ENCODE results near the gene NSD2. TPM values are rescaled to one million over a fixed set of nuclear protein-coding genes. Genes with fewer than 3 reads are reported as not detected.

NSD2 gene
- total RNA-seq, 1 experiment from 2014 or later: 122 TPM

GRCh38 chr4:1868293-1868692 is 2.9 kb upstream of the NSD2 start:
- BruUV-seq (replicated peaks): no TSS peak
- Mint-ChIP-seq H3K9me3 (ENCODE audit: unreplicated experiment) (no peaks in the 10 kb centered on the region), H3K27ac (ENCODE audit: unreplicated experiment) (peak overlapping the region; percentile 76), H3K27me3 (ENCODE audit: insufficient read depth, unreplicated experiment) (no peaks in the 10 kb centered on the region), H3K36me3 (ENCODE audit: insufficient read depth, unreplicated experiment) (peaks cover 13% of the 10 kb centered on the region), H3K4me1 (ENCODE audit: low read depth, unreplicated experiment) (peaks cover 24% of the 10 kb centered on the region), H3K4me3 (ENCODE audit: unreplicated experiment) (peak overlapping the region; percentile 54)
- Histone ChIP-seq H3K9me3 (no peaks in the 10 kb centered on the region), H3K4me1 (peaks cover 58% of the 10 kb centered on the region), H3K4me3 (ENCODE audit: low read depth, low read length) (no peak overlapping the region), H3K36me3 (ENCODE audit: control insufficient read depth, insufficient read depth, low read length) (no peaks in the 10 kb centered on the region), H3K27me3 (replicated peaks; ENCODE audit: control insufficient read depth, insufficient read depth, low read length) (no peaks in the 10 kb centered on the region)
- TF ChIP-seq CTCF (IDR thresholded peaks at IDR 0.05; ENCODE audit: insufficient read depth in 1 of 2, low read depth in 1 of 2, low read length in 1 of 2, severe bottlenecking in 1 of 2, unreplicated experiment in 1 of 2): no peak
- CTCF ChIA-PET: interaction anchor here (0.6 to 1.2 kb wide), 5 partner anchors 8 to 518 kb away, joined by 3 to 10 read pairs (median 4); no protein-coding TSS in a partner anchor
- peak; percentile 60 to 71 for DNase-seq
- POLR2A ChIA-PET: interaction anchor here (0.6 to 0.9 kb wide), 4 partner anchors 13 to 1265 kb away, joined by 3 to 11 read pairs (median 7); partner anchors contain the start of gene TMEM175
- intact Hi-C loops (cut with micrococcal nuclease; ENCODE audit: unreplicated experiment): loop anchor here (1.0 kb wide), 1 partner anchor 12 kb away; the partner anchor contains the start of gene LETM1

GRCh38 chr4:1868912-1869311 is 2.3 kb upstream of the NSD2 start:
- Mint-ChIP-seq H3K36me3 (ENCODE audit: insufficient read depth, unreplicated experiment) (peaks cover 13% of the 10 kb centered on the region), H3K27ac (ENCODE audit: unreplicated experiment) (peak overlapping the region; percentile 76), H3K4me1 (ENCODE audit: low read depth, unreplicated experiment) (peaks cover 21% of the 10 kb centered on the region), H3K4me3 (ENCODE audit: unreplicated experiment) (peak overlapping the region; percentile 54), H3K27me3 (ENCODE audit: insufficient read depth, unreplicated experiment) (no peaks in the 10 kb centered on the region), H3K9me3 (ENCODE audit: unreplicated experiment) (no peaks in the 10 kb centered on the region)
- BruUV-seq (replicated peaks): no TSS peak
- no peak for DNase-seq
- H3K4me1 ChIP-seq: peaks cover 58% of the 10 kb centered on the region
- no peak for TF ChIP-seq CTCF (IDR thresholded peaks at IDR 0.05; ENCODE audit: insufficient read depth in 1 of 2, low read depth in 1 of 2, low read length in 1 of 2, severe bottlenecking in 1 of 2, unreplicated experiment in 1 of 2)
- no peaks in the 10 kb centered on the region for H3K27me3 ChIP-seq (replicated peaks; ENCODE audit: control insufficient read depth, insufficient read depth, low read length)
- CTCF ChIA-PET: interaction anchor here (0.5 to 1.1 kb wide), 2 partner anchors 42 to 73 kb away, joined by 4 to 5 read pairs; no protein-coding TSS in a partner anchor
- H3K9me3 ChIP-seq: no peaks in the 10 kb centered on the region
- no peak overlapping the region for H3K4me3 ChIP-seq (ENCODE audit: low read depth, low read length)
- H3K36me3 ChIP-seq (ENCODE audit: control insufficient read depth, insufficient read depth, low read length): no peaks in the 10 kb centered on the region
- POLR2A ChIA-PET: no interaction called here
- intact Hi-C loops (cut with micrococcal nuclease; ENCODE audit: unreplicated experiment): loop anchor here (1.0 kb wide), 1 partner anchor 13 kb away; the partner anchor contains the start of gene LETM1

GRCh38 chr4:1869530-1870327 is 1.5 kb upstream of the NSD2 start:
- Mint-ChIP-seq H3K36me3 (ENCODE audit: insufficient read depth, unreplicated experiment) (peaks cover 13% of the 10 kb centered on the region), H3K27ac (ENCODE audit: unreplicated experiment) (peak overlapping the region; percentile 89), H3K4me1 (ENCODE audit: low read depth, unreplicated experiment) (peaks cover 21% of the 10 kb centered on the region), H3K9me3 (ENCODE audit: unreplicated experiment) (no peaks in the 10 kb centered on the region), H3K27me3 (ENCODE audit: insufficient read depth, unreplicated experiment) (no peaks in the 10 kb centered on the region), H3K4me3 (ENCODE audit: unreplicated experiment) (peak overlapping the region; percentile 93)
- POLR2A ChIA-PET: interaction anchor here (1.2 to 1.7 kb wide), 2 partner anchors 14 to 158 kb away, joined by 6 to 16 read pairs; partner anchors contain the start of genes LETM1 and SLBP
- intact Hi-C loops (cut with micrococcal nuclease; ENCODE audit: unreplicated experiment): loop anchor here (2.0 to 5.0 kb wide), 2 partner anchors 29 to 43 kb away; no protein-coding TSS in a partner anchor
- Histone ChIP-seq H3K4me1 (peaks cover 57% of the 10 kb centered on the region), H3K27me3 (replicated peaks; ENCODE audit: control insufficient read depth, insufficient read depth, low read length) (no peaks in the 10 kb centered on the region), H3K9me3 (no peaks in the 10 kb centered on the region), H3K4me3 (ENCODE audit: low read depth, low read length) (peak overlapping the region; percentile 69), H3K36me3 (ENCODE audit: control insufficient read depth, insufficient read depth, low read length) (no peaks in the 10 kb centered on the region)
- TF ChIP-seq CTCF (IDR thresholded peaks at IDR 0.05; ENCODE audit: insufficient read depth in 1 of 2, low read depth in 1 of 2, low read length in 1 of 2, severe bottlenecking in 1 of 2, unreplicated experiment in 1 of 2): no peak
- DNase-seq: no peak
- CTCF ChIA-PET: no interaction called here
- BruUV-seq (replicated peaks): TSS peak; percentile 76
